ENCODE data around the gene RUNX1. TPM values are rescaled to one million over a fixed set of nuclear protein-coding genes. Genes with fewer than 3 reads are reported as not detected.

The RUNX1 gene
- total RNA-seq, 3 donors from 2014 or later, result 24.8 to 165 (median 127) TPM

GRCh38 chr21:34921151-34921550, 128.0 kb downstream of the RUNX1 start:
- no peak overlapping the region for H3K27ac ChIP-seq
- intact Hi-C loops (cut with DNase I; ENCODE audit: low total_unique reads), result no loop called here
- no peak overlapping the region for H3K4me3 ChIP-seq
- H3K27me3 ChIP-seq, result no peaks in the 10 kb centered on the region
- H3K4me1 ChIP-seq, result no peaks in the 10 kb centered on the region
- TF ChIP-seq POLR2AphosphoS5 (IDR thresholded peaks at IDR 0.05) (no peak), CTCF (IDR thresholded peaks at IDR 0.05) (no peak), POLR2A (IDR thresholded peaks at IDR 0.05) (no peak)
- no peak for DNase-seq (ENCODE audit: low spot score in 2 of 2)
- H3K36me3 ChIP-seq, result no peaks in the 10 kb centered on the region
- no peaks in the 10 kb centered on the region for H3K9me3 ChIP-seq

GRCh38 chr21:34919406-34919805, 129.7 kb downstream of the RUNX1 start:
- no peaks in the 10 kb centered on the region for H3K27me3 ChIP-seq
- intact Hi-C loops (cut with DNase I; ENCODE audit: low total_unique reads), result no loop called here
- no peak for DNase-seq (ENCODE audit: low spot score in 2 of 2)
- H3K4me3 ChIP-seq, result no peak overlapping the region
- H3K9me3 ChIP-seq, result no peaks in the 10 kb centered on the region
- H3K36me3 ChIP-seq, result no peaks in the 10 kb centered on the region
- H3K27ac ChIP-seq, result no peak overlapping the region
- H3K4me1 ChIP-seq, result no peaks in the 10 kb centered on the region
- TF ChIP-seq CTCF (IDR thresholded peaks at IDR 0.05) (no peak), POLR2A (IDR thresholded peaks at IDR 0.05) (no peak), POLR2AphosphoS5 (IDR thresholded peaks at IDR 0.05) (no peak)

GRCh38 chr21:34916446-34916845, 132.7 kb downstream of the RUNX1 start:
- H3K27me3 ChIP-seq, result no peaks in the 10 kb centered on the region
- intact Hi-C loops (cut with DNase I; ENCODE audit: low total_unique reads), result no loop called here
- H3K4me1 ChIP-seq, result no peaks in the 10 kb centered on the region
- no peak overlapping the region for H3K4me3 ChIP-seq
- TF ChIP-seq CTCF (IDR thresholded peaks at IDR 0.05), result no peak
- TF ChIP-seq POLR2AphosphoS5 (IDR thresholded peaks at IDR 0.05), result no peak
- H3K36me3 ChIP-seq, result no peaks in the 10 kb centered on the region
- H3K27ac ChIP-seq, result no peak overlapping the region
- no peak for DNase-seq (ENCODE audit: low spot score in 2 of 2)
- no peaks in the 10 kb centered on the region for H3K9me3 ChIP-seq

GRCh38 chr21:34915364-34915841, 133.7 kb downstream of the RUNX1 start:
- DNase-seq (ENCODE audit: low spot score in 2 of 2), result no peak
- no peak overlapping the region for H3K27ac ChIP-seq
- no peaks in the 10 kb centered on the region for H3K9me3 ChIP-seq
- no peak overlapping the region for H3K4me3 ChIP-seq
- TF ChIP-seq CTCF (IDR thresholded peaks at IDR 0.05), result no peak
- TF ChIP-seq POLR2AphosphoS5 (IDR thresholded peaks at IDR 0.05), result no peak
- TF ChIP-seq POLR2A (IDR thresholded peaks at IDR 0.05), result no peak
- intact Hi-C loops (cut with DNase I; ENCODE audit: low total_unique reads), result no loop called here
- no peaks in the 10 kb centered on the region for H3K36me3 ChIP-seq
- no peaks in the 10 kb centered on the region for H3K27me3 ChIP-seq
- no peaks in the 10 kb centered on the region for H3K4me1 ChIP-seq

- no peak for DNase-seq (ENCODE audit: low spot score in 2 of 2)
- intact Hi-C loops (cut with DNase I; ENCODE audit: low total_unique reads), result no loop called here
- H3K9me3 ChIP-seq, result no peaks in the 10 kb centered on the region
- H3K4me1 ChIP-seq, result no peaks in the 10 kb centered on the region
- TF ChIP-seq CTCF (IDR thresholded peaks at IDR 0.05) (no peak), POLR2AphosphoS5 (IDR thresholded peaks at IDR 0.05) (no peak), POLR2A (IDR thresholded peaks at IDR 0.05) (no peak)
- no peaks in the 10 kb centered on the region for H3K27me3 ChIP-seq
- no peak overlapping the region for H3K27ac ChIP-seq
- no peak overlapping the region for H3K4me3 ChIP-seq
- no peaks in the 10 kb centered on the region for H3K36me3 ChIP-seq
Measured at GRCh38 chr21:34914239-34914638, 134.9 kb downstream of the RUNX1 start.
